NT2/D1 (cell line): ENCODE results near the gene GATA6.

ENCODE experiments used
- DNase-seq: peaks from one replicate; pipeline ENCODE4 v3.0.0-alpha.2; 2011; ENCODE audit warnings: low read depth, low spot score
- H3K27me3 ChIP-seq: 2 replicates; pipeline ENCODE4 v1.6.0; 2011; ENCODE audit warnings: mild to moderate bottlenecking; ENCODE audit not compliant: insufficient read length, insufficient read depth
- H3K36me3 ChIP-seq: 2 replicates; pipeline ENCODE4 v1.6.1; 2011; ENCODE audit warnings: mild to moderate bottlenecking, low read length, mixed read lengths; ENCODE audit not compliant: insufficient read depth, insufficient read length
- H3K4me1 ChIP-seq: 2 replicates; pipeline ENCODE4 v1.5.1; 2011; ENCODE audit not compliant: insufficient read depth, insufficient read length
- H3K4me3 ChIP-seq: 2 replicates; pipeline ENCODE4 v1.5.1; 2011; ENCODE audit warnings: low read depth; ENCODE audit not compliant: insufficient read length
- H3K9ac ChIP-seq: 2 replicates; pipeline ENCODE4 v1.6.0; 2011; ENCODE audit warnings: low read depth; ENCODE audit not compliant: insufficient read length
- H3K9me3 ChIP-seq: 2 replicates; pipeline ENCODE4 v1.5.1; 2011; ENCODE audit warnings: mild to moderate bottlenecking, low read length; ENCODE audit not compliant: insufficient read depth
- SUZ12 ChIP-seq: IDR thresholded peaks from 2 replicates; pipeline ENCODE4 v1.6.1; 2011; ENCODE audit not compliant: insufficient read length, insufficient read depth; ENCODE audit errors: extremely low read depth
- YY1 ChIP-seq: IDR thresholded peaks from 2 replicates; pipeline ENCODE4 v1.6.1; 2011; ENCODE audit not compliant: insufficient read length, insufficient read depth
- ZNF274 ChIP-seq: IDR thresholded peaks from 2 replicates; pipeline ENCODE4 v1.6.1; 2011; ENCODE audit warnings: mild to moderate bottlenecking, low read depth, low read length

The GATA6 gene

GRCh38 chr18:22199005-22199404, 29.6 kb downstream of the GATA6 start:
- no peak overlapping the region for H3K4me3 ChIP-seq
- no peaks in the 10 kb centered on the region for H3K9me3 ChIP-seq

DNA sequence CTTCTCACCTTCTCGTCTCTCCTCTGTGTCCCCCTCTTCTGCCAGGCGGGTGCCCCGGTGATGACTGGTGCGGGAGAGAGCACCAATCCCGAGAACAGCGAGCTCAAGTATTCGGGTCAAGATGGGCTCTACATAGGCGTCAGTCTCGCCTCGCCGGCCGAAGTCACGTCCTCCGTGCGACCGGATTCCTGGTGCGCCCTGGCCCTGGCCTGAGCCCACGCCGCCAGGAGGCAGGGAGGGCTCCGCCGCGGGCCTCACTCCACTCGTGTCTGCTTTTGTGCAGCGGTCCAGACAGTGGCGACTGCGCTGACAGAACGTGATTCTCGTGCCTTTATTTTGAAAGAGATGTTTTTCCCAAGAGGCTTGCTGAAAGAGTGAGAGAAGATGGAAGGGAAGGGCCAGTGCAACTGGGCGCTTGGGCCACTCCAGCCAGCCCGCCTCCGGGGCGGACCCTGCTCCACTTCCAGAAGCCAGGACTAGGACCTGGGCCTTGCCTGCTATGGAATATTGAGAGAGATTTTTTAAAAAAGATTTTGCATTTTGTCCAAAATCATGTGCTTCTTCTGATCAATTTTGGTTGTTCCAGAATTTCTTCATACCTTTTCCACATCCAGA, 31.3 kb downstream of the GATA6 start:
- Histone ChIP-seq H3K4me3 (no peak overlapping the region), H3K9me3 (no peaks in the 10 kb centered on the region), H3K4me1 (no peaks in the 10 kb centered on the region), H3K27me3 (no peaks in the 10 kb centered on the region), H3K9ac (no peak overlapping the region), H3K36me3 (peaks cover 5% of the 10 kb centered on the region)
- no peak for DNase-seq
- TF ChIP-seq YY1 (no peak), SUZ12 (no peak)

More at GRCh38 chr18:22199005-22199404, 29.6 kb downstream of the GATA6 start:
- Histone ChIP-seq H3K36me3 (peaks cover 5% of the 10 kb centered on the region), H3K27me3 (no peaks in the 10 kb centered on the region), H3K4me1 (no peaks in the 10 kb centered on the region), H3K9ac (no peak overlapping the region)
- no peak for DNase-seq
- TF ChIP-seq ZNF274 (no peak), SUZ12 (no peak), YY1 (no peak)

GRCh38 chr18:22203035-22203434, 33.6 kb downstream of the GATA6 start:
- TF ChIP-seq ZNF274 (no peak), YY1 (no peak), SUZ12 (no peak)
- Histone ChIP-seq H3K36me3 (peaks cover 5% of the 10 kb centered on the region), H3K9me3 (no peaks in the 10 kb centered on the region), H3K4me3 (no peak overlapping the region), H3K27me3 (no peaks in the 10 kb centered on the region), H3K9ac (no peak overlapping the region), H3K4me1 (no peaks in the 10 kb centered on the region)
- no peak for DNase-seq

- Histone ChIP-seq H3K9me3 (no peaks in the 10 kb centered on the region), H3K4me3 (no peak overlapping the region), H3K36me3 (peaks cover 5% of the 10 kb centered on the region), H3K27me3 (no peaks in the 10 kb centered on the region), H3K4me1 (no peaks in the 10 kb centered on the region), H3K9ac (no peak overlapping the region)
- DNase-seq = no peak
- TF ChIP-seq ZNF274 = no peak
- TF ChIP-seq YY1 = no peak
- no peak for TF ChIP-seq SUZ12
Measured at GRCh38 chr18:22203536-22204213, 34.3 kb downstream of the GATA6 start.

GRCh38 chr18:22204214-22204536, 34.8 kb downstream of the GATA6 start:
- DNase-seq = no peak
- Histone ChIP-seq H3K9me3 (no peaks in the 10 kb centered on the region), H3K9ac (no peak overlapping the region), H3K4me1 (no peaks in the 10 kb centered on the region), H3K36me3 (peaks cover 5% of the 10 kb centered on the region), H3K27me3 (no peaks in the 10 kb centered on the region), H3K4me3 (no peak overlapping the region)
- TF ChIP-seq YY1 (no peak), SUZ12 (no peak), ZNF274 (no peak)

DNA sequence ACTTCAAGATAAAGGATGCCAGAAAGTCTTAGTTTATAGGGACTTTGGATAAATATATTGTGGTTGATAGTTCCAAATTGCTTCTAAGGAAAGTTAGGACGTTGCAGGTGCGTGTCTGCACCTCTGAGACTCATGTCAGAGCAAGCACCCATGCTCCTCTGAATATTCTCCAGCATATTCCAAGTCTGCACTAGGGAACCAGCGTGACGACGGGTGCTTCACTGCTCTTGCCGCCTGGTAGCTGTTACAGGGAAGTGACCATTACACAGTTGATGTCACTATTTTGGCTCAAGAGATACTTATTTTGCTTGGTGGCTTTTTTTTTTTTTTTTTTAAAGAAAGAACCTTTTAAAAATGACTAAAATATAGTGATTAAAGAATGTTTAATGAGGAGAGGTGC, 35.6 kb downstream of the GATA6 start:
- Histone ChIP-seq H3K27me3 (no peaks in the 10 kb centered on the region), H3K4me3 (no peak overlapping the region), H3K9me3 (no peaks in the 10 kb centered on the region)

DNA sequence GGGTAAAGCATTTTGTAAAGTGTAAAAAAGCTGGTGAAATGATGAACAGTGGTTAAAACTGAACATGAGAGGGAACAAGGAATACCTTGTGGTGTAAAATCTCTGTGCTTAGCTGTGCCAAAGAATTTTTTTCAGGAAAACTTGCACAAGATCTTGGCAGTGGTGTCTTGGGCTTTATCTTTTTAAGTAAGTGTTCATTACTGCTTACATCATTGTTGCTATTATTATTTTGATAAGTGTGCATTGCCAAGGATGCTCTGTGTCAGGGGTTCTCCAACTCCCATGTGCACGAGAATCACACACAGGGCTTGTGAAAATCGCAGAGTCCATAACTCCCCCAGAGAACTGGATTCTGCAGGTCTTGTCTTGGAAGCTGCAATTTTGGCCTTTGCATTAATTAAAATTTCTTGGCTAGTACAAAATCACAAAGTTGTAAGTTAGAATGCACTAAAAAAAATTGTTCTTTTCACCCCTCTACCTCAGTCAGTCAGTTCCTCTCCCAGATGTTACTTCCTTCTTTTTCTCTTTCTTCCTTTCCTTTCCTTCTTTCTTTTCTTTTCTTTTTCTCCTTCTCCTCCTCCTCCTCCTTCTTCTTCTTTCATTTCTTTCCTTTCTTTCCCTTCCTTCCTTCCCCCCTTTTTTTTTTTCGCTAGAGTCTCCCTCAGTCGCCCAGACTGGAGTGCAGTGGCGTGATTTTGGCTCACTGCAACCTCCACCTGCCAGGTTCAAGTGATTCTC, 37.8 kb downstream of the GATA6 start:
- Histone ChIP-seq H3K4me3 (no peak overlapping the region), H3K36me3 (no peaks in the 10 kb centered on the region), H3K9ac (no peak overlapping the region), H3K4me1 (no peaks in the 10 kb centered on the region), H3K27me3 (no peaks in the 10 kb centered on the region), H3K9me3 (no peaks in the 10 kb centered on the region)
- no peak for TF ChIP-seq YY1
- no peak for TF ChIP-seq SUZ12
- TF ChIP-seq ZNF274 = no peak
- DNase-seq = no peak

More for the DNA sequence above, 35.6 kb downstream of the GATA6 start:
- H3K9ac ChIP-seq = no peak overlapping the region
- H3K36me3 ChIP-seq = peaks cover 5% of the 10 kb centered on the region
- no peak for TF ChIP-seq SUZ12
- TF ChIP-seq ZNF274 = no peak
- TF ChIP-seq YY1 = no peak
- DNase-seq = no peak
- no peaks in the 10 kb centered on the region for H3K4me1 ChIP-seq
